HG02973 (cell line): Measurements from ENCODE around the gene FADD.
"Not testable (repeated sequence)": the region's sequence is repeated elsewhere in the genome, so short reads cannot be mapped to it uniquely, and the experiment has no call there.

Source experiments
- ATAC-seq: cut with Tn5 transposase; IDR thresholded peaks from one replicate; pipeline ENCODE4 v1.9.1; 2021; ENCODE audit warnings: moderate library complexity; ENCODE audit not compliant: unreplicated experiment

FADD gene

DNA sequence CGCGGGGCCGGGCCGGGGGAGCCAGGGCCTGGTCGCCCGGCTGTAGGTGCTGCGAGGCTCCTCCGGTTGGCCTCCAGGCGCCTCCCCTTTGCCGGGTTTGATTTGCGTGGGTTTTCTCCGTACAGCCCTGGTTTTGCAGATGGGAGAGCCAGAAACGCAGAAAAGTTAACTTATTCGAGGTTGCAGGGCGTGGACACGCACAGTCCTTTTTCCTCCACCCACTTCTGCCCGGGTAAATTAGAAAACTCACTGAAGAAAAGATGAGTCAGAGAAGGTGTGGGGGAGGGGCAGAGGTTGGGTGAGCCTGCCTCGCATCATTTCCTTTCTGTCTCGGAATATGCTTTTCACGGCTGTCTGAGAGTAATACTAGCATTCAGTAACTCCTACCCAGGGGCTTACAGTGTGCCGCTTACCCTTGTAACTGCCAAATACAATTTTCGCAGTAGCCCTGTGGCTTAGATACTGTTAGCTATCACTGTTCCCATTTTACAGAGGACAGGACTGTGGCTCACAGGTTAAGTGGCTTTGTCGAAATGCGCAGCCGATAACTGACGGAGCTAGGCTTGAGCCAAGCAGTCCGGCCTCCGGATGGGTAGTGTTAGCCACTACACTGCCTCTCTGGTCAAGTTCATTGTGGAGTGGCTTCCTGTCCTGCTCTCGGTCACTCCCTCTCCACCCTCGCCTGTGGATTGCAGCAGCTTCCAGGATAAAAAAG lies 812 bp downstream of the FADD start:
- ATAC-seq, result peak; percentile 25

DNA sequence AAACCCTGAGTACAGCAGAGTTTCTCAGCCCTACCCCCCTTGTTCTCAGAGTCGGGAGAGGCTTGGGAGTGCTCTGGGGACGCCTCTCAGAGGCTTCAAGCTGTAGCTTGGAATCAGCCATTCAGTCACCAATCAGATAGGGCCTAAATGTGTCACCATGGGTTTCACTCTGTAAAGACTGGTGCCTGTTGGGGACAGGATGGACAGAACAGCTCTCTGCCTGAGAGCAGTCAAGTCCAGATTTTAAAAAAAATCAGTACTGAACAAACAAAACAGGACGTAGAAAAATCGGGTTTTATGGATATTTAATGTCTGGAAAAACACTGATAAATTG lies 1.3 kb downstream of the FADD start:
- no peak for ATAC-seq

DNA sequence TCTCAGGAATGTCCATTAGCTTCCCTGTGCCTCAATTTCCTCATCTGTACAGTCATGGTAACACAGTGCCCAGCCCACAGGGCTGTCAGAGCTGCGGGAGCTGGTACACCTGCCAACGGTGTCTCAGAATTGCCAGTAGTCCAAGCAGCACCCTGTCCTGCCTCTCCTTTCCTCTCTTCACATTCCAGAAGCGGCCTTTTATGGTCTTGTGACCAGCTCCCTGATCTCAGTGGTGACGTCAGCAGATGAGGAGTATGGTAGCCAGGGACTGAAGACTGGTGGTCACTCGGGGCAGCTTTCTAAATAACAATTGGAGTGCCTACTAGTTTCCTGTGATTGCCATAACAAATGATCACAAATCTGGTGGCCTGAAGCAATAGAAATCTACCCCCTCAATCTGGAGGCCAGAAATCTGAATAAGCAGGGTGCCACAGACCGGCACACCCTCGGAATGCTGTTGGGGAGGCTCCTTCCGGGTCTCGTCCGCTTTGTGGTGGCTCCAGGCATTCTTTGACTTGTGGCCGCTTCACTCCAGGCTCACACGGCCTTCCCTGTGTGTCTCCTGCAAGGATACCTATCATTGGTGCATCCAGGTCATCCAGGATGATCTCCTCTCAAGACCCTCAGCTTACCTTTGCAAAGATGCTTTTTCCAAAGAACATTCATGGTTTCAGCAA lies 2.1 kb downstream of the FADD start:
- no peak for ATAC-seq

DNA sequence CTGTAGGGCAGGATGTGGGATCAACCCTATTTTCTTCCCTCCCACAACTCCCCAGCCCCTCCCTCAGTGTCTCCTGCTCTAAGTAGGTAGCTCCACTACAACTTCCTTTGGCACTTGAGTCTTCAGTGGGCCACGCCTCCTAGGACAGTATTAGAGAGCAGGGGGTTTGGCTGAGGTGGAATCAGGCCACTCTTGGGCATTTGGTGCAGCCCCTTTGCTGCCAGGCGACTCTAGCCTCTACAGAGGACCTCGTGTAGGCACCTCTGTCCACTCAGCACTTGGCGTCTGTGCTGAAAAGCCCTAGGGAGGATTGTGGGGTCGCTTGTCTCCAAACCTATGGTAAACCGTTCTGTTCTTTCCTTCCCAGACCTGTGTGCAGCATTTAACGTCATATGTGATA lies 2.7 kb downstream of the FADD start:
- ATAC-seq, result no peak

DNA sequence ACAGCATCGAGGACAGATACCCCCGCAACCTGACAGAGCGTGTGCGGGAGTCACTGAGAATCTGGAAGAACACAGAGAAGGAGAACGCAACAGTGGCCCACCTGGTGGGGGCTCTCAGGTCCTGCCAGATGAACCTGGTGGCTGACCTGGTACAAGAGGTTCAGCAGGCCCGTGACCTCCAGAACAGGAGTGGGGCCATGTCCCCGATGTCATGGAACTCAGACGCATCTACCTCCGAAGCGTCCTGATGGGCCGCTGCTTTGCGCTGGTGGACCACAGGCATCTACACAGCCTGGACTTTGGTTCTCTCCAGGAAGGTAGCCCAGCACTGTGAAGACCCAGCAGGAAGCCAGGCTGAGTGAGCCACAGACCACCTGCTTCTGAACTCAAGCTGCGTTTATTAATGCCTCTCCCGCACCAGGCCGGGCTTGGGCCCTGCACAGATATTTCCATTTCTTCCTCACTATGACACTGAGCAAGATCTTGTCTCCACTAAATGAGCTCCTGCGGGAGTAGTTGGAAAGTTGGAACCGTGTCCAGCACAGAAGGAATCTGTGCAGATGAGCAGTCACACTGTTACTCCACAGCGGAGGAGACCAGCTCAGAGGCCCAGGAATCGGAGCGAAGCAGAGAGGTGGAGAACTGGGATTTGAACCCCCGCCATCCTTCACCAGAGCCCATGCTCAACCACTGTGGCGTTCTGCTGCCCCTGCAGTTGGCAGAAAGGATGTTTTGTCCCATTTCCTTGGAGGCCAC lies 3.3 kb downstream of the FADD start:
- no peak for ATAC-seq

DNA sequence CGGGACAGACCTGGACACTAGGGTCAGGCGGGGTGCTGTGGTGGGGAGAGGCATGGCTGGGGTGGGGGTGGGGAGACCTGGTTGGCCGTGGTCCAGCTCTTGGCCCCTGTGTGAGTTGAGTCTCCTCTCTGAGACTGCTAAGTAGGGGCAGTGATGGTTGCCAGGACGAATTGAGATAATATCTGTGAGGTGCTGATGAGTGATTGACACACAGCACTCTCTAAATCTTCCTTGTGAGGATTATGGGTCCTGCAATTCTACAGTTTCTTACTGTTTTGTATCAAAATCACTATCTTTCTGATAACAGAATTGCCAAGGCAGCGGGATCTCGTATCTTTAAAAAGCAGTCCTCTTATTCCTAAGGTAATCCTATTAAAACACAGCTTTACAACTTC lies 3.9 kb downstream of the FADD start:
- no peak for ATAC-seq

DNA sequence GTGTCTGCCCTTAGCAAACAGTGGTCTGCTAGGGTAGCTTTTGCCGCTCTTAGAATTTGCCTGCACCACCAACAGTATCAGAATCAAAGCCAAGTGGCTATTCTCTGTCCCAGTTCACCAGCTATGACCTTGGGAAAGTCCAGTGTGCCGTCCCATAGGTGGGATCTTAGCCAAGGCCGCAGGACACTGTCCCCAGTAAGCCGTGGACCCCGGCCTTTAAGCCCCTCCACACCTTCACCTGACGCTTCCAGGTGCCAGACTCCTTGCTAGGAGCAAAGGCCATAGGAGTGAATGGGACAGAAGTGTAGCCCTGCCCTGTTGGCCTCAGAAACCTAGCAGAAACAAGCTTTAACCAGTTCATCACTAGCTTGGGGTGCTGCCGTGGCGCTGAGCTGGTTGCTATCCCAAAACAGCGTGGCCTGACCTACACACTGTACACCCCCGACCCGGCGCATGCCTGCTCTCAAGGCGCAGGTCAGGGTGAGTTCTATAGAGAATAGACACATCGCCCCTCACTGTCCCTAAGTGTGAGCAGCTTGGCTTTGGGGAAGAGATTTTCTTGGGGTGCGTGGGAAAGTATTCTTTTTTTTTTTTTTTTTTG lies 4.5 kb downstream of the FADD start:
- no peak for ATAC-seq

DNA sequence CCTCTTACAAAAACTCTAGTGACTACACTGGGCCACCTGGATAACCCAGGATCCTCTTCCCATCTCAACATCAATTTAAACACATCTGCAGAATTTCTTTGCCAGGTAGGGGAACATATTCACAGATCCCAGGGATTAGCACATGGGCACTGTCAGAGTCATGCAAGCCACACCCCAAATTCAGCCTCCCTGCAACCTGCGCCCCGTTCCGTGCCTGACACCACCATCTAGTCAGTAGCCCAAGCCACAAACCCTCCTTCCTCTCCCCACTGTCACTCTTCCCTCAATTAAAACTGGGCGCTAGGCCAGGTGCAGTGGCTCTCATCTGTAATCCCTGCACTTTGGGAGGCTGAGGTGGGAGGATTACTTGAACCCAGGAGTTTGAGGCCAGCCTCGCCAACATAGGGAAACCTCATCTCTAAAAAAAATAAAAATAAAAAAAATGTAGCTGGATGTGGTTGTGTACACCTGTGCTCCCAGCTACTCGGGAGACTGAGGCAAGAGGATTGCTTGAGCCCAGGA lies 6.4 kb downstream of the FADD start:
- no peak for ATAC-seq

DNA sequence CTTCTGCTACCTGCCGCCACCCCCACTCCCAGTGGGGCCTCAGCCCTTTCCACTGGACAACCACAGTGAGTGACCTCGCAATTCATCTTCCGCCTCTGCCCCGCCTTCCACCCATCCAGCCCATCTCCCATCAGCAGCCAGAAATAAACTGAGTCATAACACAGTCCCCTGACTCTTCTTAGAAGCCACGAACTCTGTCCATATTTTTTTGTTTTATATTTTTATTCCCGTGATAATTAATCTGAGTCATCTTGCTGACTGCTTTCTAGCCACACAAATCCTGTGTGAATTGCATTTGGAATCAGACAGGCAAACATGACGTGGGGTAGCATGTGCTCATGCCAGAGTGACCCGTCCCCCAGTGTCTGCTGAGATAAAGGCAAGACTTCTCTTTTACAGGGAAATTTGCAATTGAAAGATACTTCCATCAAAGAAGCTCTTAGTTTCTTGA lies 7.0 kb downstream of the FADD start:
- ATAC-seq, result no peak

DNA sequence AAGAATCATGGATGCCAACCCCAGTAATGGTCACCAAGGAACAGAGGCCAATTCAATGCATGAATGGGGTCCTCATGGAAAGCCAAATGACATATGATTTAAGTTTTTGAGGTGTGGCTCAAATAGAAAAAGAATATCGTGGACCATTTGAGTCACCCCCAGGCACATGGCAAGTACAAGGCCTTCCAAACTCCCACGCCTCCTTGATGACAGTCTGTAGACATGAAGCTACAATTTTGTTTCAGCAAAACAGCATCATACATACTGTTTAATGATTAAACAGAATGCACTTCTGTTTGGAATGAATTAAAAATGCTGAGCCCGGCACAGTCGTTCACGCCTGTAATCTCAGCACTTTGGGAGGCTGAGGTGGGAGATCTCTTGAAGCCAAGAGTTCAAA lies 7.4 kb downstream of the FADD start:
- ATAC-seq, result no peak

DNA sequence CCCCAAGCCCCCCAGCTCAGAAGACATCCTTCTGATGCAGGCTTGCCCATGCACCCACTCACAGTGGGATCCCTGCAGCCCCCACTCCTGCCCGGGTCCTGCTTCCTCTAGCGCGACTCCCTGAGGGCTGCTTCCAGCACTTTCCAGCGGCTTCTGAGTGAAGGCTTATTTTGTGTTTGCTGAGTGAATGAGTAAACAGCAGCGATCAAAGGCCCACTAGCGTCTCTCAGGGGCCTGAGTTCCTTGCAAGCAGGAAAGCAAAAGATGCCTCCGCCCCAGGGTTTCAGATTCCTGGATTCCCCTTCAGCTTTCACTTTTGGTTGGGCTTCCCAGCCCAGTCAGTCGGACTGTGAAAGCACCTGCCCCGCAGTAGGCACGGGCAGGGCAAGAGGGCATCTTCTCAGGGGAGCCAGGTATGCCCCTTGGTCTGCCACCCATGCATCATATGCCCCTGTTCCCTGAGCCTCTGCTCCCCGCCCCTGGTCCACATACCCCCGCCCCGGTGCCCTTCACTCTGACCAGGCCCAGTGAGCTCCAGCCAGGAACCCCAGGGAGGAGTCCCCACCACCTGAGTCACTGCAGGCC lies 9.2 kb downstream of the FADD start:
- ATAC-seq, result no peak

DNA sequence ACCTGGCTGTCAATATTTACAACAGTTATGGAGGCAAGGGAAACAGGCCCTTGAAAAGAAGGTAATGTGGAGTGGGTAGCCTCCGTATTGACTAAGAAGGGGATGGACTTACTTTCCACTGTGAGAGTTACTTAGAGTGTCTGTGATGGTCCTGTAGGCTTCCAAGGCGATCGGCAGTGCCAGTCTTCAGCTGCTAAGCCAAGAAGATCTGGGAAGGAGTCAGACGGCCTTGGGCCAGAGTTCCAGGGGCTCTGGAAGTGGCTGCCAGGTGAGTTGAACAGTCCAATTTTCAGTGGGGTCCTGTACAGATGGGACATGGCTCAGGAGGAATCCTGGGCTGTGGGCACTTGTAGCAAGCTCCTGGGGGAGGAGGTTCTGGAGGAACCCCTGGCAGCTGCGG lies 14.3 kb downstream of the FADD start:
- ATAC-seq, result not testable (repeated sequence)

DNA sequence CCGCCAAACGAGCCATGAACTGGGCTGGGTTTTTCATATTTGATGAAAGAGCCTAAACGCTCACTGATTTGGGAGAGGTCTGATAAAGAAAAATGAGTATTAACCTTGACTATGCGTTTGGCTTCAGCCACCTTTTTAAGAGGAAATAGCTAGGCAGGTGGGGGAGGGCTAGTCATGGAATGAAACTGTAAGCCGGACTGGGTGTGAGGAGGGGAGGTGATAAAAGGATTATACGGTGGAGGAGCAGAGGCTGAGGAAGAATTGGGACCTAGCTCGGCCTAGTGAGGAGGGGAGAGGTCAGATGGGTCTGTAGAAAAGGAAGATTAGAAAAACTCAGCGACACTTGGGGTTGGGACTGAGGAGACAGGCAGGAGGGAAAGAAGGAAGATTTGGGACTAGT lies 15.0 kb downstream of the FADD start:
- ATAC-seq, result not testable (repeated sequence)

DNA sequence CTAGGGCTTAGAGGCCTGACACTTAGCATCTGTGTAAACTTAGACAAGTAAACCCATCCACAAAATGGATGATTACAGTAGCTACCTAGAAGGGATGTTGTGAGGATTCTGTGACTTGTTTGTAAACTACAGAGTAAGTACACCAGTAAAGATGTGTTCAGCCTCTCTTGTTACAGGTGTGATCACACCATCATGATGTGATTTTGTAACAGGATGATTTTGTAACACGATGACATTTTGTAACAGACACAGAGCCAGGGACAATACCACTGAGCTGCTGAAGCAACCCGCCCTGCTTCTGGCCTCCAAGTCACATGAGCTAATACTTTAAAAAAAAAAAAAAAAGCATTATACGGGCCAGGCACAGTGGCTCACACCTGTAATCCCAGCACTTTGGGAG lies 17.0 kb downstream of the FADD start:
- no peak for ATAC-seq

DNA sequence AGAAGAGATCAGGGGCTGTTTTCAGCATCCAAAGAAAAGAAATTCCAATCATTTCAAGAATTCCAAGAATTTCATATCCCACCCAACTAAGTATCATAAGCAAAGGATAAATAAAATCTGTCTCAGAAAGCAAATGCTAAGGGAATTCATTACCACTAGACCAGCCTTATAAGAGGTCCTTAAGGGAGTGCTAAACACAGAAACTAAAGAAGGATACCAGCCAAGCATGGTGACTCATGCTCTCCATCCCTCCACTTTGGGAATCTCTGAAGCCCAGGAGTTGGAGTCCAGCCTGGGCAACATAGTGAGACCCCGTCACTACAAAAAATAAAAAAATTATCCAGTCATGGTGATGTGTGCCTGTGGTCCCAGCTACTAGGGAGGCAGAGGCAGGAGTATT lies 17.8 kb downstream of the FADD start:
- ATAC-seq, result no peak

DNA sequence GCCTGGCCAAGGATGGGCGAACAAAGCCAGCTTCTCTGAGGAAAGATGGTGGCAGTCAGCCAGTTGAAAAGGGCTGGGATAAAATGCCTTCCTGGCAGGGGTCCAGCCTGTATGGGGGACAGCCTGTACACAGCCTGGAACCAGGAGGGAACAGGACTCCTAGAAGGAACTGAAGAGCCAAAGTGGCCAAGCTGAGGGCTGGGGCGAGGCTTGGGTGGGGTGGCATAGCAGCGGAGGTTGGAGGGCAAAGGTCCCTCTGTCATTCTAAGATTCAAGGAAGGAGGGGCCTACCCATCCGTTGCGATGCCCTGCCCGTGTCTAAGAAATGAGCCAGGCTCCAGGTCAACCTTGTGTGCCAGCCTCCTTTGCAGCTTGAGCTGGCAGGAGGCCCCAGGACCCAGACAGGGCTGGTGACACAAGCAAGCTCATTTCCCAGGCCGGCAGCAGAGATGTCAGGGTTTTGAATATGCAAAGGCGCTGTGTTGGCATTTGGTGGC lies 22.6 kb downstream of the FADD start:
- no peak for ATAC-seq

DNA sequence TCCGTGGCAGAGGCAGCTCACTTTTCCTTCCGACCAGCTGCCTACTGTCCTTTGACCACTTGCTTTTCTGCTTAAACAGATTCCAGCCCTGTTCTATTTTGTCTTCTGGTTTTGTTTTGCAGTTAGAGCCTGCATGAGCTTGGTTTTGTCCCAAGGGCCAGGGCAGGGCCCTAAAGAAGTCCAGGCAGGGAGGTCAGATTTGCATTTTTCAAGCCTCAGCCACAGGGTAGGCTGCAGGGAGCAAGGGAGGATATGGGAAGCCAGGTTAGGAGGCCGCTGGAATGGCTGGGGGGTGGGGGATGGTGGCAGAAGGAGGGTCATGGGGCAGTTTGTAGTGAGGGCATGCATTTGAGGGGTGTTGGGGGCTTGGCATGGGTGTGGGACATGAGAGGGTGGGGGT lies 23.1 kb downstream of the FADD start:
- no peak for ATAC-seq

DNA sequence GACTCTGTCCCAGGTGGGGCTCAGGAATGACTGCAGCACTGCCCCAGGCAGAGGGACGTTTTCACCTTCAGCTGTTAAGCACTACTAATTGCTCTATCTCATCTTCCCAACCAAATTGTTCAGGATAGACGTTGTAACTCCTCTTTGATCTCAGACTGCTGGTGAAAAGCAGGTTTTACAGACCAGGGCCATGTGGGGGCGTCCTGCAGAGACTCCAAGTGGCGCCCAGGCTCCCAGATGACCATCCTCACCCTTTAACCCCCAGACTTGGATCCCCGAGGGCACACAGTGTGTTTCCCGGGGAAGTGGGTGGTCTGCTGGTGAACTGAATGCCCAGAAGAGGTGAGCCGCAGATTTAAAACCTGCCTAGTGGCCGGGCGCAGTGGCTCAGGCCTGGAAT lies 23.9 kb downstream of the FADD start:
- ATAC-seq, result no peak

DNA sequence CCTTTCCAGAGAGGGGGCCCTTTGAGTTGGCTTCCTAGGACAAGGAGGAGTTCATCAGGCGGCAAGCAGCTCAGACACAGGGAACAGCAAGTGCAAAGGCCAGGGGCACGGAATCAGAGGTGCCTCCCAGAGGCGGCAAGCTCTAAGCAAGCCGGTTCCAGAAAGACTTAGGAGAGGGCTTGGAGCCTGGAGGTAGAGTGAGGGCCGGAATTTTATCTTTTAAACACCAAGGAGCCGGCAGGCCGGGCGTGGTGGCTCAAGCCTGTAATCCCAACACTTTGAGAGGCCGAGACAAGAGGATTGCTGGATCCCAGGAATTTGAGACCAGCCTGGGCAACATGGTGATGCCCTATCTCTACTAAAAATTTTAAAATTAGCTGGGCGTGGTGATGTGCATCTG lies 26.6 kb downstream of the FADD start:
- ATAC-seq, result no peak

DNA sequence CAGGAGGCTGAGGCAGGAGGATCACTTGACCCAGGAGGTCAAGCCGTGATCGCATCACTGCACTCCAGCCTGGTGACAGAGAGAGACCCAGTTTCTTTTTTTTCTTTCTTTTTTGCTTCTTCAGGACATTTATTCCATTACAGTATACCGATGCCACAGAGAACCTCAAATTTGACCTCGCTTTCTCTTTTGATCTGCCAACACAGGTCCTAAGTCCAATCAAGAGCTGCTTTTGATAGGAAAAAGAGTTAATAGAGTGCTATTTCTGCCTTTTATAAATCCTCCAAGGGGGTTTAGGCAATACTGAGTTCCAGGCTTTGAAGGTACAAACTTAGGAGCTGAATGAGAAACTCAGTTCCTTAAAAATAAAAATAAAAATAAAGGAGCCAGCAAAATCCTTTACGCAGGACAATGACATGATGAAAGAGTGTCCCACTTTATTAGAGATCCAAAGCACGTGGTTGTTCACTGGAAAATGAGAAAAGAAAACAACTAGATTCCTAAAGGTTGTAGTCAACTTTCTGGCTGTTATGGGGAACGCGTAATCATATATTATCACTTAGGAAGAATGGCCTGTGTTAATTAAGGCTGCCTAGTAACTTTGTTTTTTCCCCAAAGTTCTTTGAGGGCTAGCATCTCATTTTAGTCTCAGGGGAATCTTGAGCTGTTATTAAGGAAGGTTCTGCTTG lies 27.2 kb downstream of the FADD start:
- ATAC-seq, result no peak
